Osteocyte (in vitro differentiated cells): Measurements from ENCODE around the gene MEGF9. TPM values are rescaled to one million over a fixed set of nuclear protein-coding genes. Genes with fewer than 3 reads are reported as not detected.
"Not testable (repeated sequence)": the region's sequence is repeated elsewhere in the genome, so short reads cannot be mapped to it uniquely, and the experiment has no call there.

Experiments
- DNase-seq: peaks from one replicate; pipeline ENCODE4 v3.0.0; 2021; ENCODE audit warnings: mixed read lengths; ENCODE audit not compliant: unreplicated experiment; ENCODE audit errors: extremely low spot score
- H3K27ac Mint-ChIP-seq: one replicate; pipeline ENCODE4 v1.8.0; 2021; ENCODE audit warnings: mild to moderate bottlenecking, mixed read lengths; ENCODE audit not compliant: unreplicated experiment
- H3K27me3 Mint-ChIP-seq: one replicate; pipeline ENCODE4 v1.8.0; 2021; ENCODE audit warnings: mixed read lengths; ENCODE audit not compliant: unreplicated experiment
- H3K36me3 Mint-ChIP-seq: one replicate; pipeline ENCODE4 v1.8.0; 2021; ENCODE audit warnings: mixed read lengths; ENCODE audit not compliant: unreplicated experiment
- H3K4me1 Mint-ChIP-seq: one replicate; pipeline ENCODE4 v1.8.0; 2021; ENCODE audit warnings: mixed read lengths; ENCODE audit not compliant: unreplicated experiment
- H3K4me3 Mint-ChIP-seq: one replicate; pipeline ENCODE4 v1.8.0; 2021; ENCODE audit warnings: mild to moderate bottlenecking, moderate library complexity, mixed read lengths; ENCODE audit not compliant: unreplicated experiment
- H3K9me3 Mint-ChIP-seq: one replicate; pipeline ENCODE4 v1.8.0; 2021; ENCODE audit warnings: mixed read lengths; ENCODE audit not compliant: unreplicated experiment
- total RNA-seq: library from RNA; stranded (reverse); gene quantifications from 2 replicates; pipeline ENCODE4 v1.2.1, GENCODE V29; 2021
- TF ChIP-seq, protein P1 (sequence below): fragments of 200-600 bp; sonication (generic); IDR thresholded peaks from 2 replicates; pipeline ENCODE4 v1.5.0; 2021; ENCODE audit warnings: antibody characterized with exemption, mild to moderate bottlenecking, moderate library complexity

Gene MEGF9
- total RNA-seq, 1 donor from 2014 or later = 21.4 TPM

DNA sequence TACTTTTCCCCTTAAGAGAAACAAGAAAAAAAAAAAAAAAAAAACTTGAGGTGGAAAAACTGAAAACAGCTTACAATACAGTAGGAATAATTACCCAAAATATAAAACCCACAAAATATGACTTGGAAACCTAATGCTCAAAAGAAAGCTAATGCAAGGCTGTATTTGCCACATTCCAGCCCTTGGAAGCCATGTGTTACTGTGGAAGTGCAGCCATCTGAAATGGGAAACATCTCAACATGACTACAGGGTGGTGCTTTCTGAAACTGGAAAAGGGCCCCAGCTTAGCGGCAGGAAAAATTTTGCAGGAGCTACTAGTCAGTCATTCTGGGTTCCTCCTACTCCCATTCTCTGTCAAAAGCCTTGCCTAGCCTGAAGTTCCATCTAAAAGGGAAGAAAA lies 154.7 kb downstream of the MEGF9 start:
- Mint-ChIP-seq H3K27me3 (no peaks in the 10 kb centered on the region), H3K4me1 (no peaks in the 10 kb centered on the region), H3K27ac (no peak overlapping the region), H3K36me3 (peaks cover 19% of the 10 kb centered on the region), H3K4me3 (no peak overlapping the region), H3K9me3 (no peaks in the 10 kb centered on the region)
- TF ChIP-seq, protein P1, sequence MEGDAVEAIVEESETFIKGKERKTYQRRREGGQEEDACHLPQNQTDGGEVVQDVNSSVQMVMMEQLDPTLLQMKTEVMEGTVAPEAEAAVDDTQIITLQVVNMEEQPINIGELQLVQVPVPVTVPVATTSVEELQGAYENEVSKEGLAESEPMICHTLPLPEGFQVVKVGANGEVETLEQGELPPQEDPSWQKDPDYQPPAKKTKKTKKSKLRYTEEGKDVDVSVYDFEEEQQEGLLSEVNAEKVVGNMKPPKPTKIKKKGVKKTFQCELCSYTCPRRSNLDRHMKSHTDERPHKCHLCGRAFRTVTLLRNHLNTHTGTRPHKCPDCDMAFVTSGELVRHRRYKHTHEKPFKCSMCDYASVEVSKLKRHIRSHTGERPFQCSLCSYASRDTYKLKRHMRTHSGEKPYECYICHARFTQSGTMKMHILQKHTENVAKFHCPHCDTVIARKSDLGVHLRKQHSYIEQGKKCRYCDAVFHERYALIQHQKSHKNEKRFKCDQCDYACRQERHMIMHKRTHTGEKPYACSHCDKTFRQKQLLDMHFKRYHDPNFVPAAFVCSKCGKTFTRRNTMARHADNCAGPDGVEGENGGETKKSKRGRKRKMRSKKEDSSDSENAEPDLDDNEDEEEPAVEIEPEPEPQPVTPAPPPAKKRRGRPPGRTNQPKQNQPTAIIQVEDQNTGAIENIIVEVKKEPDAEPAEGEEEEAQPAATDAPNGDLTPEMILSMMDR = no peak
- DNase-seq = no peak

DNA sequence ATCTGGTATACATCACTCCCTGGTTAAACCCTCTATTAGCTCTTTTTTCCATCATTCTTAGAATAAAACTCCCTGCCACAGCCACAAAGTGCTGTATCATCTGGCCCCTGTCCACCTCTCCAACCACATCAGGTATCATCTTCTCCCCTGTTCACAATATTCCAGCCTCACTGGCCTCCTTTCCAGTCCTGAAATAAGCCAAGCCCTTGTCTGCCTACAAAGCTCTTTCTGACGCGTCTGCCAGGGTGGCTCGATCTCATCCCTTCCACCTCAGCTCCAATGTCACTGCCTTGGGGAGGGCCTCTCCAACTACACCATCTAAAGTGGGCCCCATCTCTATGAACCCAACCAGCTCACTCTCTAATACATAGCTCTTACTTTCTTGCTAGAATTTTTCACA lies 155.8 kb downstream of the MEGF9 start:
- no peaks in the 10 kb centered on the region for H3K4me1 Mint-ChIP-seq
- H3K9me3 Mint-ChIP-seq = no peaks in the 10 kb centered on the region
- no peak for DNase-seq
- H3K27me3 Mint-ChIP-seq = no peaks in the 10 kb centered on the region
- H3K27ac Mint-ChIP-seq = no peak overlapping the region
- no peak overlapping the region for H3K4me3 Mint-ChIP-seq
- TF ChIP-seq, protein P1 = no peak
- H3K36me3 Mint-ChIP-seq = peaks cover 15% of the 10 kb centered on the region

DNA sequence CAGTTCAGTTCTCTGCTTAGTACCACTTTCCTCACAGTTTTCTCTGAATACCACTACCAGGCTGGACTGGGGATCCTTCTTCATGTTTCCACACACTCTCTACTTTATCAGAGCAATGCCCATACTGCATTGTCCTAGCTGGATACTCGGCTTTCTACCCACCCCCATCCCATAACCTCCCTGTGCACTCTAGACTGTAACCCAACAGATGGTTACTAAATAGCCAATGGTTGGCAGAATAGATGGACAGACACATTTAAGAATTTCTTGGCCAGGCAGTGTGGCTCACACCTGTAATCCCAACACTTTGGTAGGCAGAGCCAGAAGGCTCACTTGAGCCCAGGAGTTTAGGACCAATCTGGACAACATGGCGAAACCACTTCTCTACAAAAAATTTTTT lies 157.1 kb downstream of the MEGF9 start:
- no peaks in the 10 kb centered on the region for H3K4me1 Mint-ChIP-seq
- peaks cover 12% of the 10 kb centered on the region for H3K36me3 Mint-ChIP-seq
- DNase-seq = no peak
- TF ChIP-seq, protein P1 = no peak
- H3K27me3 Mint-ChIP-seq = no peaks in the 10 kb centered on the region
- H3K9me3 Mint-ChIP-seq = no peaks in the 10 kb centered on the region
- no peak overlapping the region for H3K4me3 Mint-ChIP-seq
- H3K27ac Mint-ChIP-seq = no peak overlapping the region

DNA sequence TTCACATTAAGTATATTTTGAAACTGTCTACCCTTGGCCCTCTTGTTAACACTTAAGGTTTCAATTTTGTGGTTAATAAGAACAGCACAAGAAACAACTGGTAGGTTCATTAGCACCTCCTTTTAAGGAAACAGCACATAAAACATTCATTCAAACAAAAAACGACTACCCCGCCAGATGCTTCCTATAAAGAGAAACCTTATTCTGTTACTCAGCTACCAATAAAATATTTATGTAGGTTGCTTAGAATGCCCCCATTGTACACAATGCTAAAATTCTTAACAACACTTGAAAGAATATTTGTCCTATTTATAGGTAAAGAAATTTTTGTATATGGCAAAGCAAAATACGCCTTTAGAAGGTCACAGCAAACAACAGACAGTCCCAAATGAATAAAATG lies 157.5 kb downstream of the MEGF9 start:
- no peak overlapping the region for H3K4me3 Mint-ChIP-seq

DNA sequence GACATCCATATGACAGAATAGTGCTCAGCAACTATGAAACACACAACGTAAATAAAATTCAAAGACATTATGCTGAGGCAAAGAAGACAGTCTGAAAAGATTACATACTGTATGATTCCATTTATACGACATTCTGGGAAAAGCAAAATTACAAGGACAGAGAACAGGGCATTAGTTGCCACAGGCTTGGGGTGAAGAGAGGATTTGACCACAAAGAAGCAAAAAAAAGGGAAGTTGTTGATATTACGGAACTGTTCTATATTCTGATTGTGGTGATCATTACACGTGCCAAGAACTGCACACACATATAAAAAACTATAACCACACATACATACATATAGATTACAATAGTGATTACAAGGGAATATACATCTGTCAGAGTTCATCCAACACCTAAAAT lies 158.4 kb downstream of the MEGF9 start:
- Mint-ChIP-seq H3K27ac (no peak overlapping the region), H3K36me3 (peaks cover 15% of the 10 kb centered on the region), H3K4me1 (peaks cover 2% of the 10 kb centered on the region), H3K9me3 (no peaks in the 10 kb centered on the region), H3K4me3 (no peak overlapping the region), H3K27me3 (no peaks in the 10 kb centered on the region)
- TF ChIP-seq, protein P1 = no peak
- no peak for DNase-seq

More for the DNA sequence above, 157.5 kb downstream of the MEGF9 start:
- TF ChIP-seq, protein P1 = no peak
- H3K27ac Mint-ChIP-seq = no peak overlapping the region
- H3K9me3 Mint-ChIP-seq = no peaks in the 10 kb centered on the region
- no peaks in the 10 kb centered on the region for H3K4me1 Mint-ChIP-seq
- no peaks in the 10 kb centered on the region for H3K27me3 Mint-ChIP-seq
- H3K36me3 Mint-ChIP-seq = peaks cover 8% of the 10 kb centered on the region
- no peak for DNase-seq

DNA sequence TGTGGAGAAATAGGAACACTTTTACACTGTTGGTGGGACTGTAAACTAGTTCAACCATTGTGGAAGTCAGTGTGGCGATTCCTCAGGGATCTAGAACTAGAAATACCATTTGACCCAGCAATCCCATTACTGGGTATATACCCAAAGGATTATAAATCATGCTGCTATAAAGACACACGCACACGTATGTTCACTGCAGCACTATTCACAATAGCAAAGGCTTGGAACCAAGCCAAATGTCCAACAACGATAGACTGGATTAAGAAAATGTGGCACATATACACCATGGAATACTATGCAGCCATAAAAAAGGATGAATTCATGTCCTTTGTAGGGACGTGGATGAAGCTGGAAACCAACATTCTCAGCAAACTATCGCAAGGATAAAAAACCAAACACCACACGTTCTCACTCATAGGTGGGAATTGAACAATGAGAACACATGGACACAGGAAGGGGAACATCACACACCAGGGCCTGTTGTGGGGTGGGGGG lies 162.0 kb downstream of the MEGF9 start:
- not testable (repeated sequence) for DNase-seq, H3K27me3 Mint-ChIP-seq, H3K27ac Mint-ChIP-seq, H3K4me3 Mint-ChIP-seq, H3K4me1 Mint-ChIP-seq, H3K9me3 Mint-ChIP-seq
- H3K36me3 Mint-ChIP-seq = peaks cover 28% of the 10 kb centered on the region
